Right lobe of liver (tissue), 6 donors: ENCODE data around the gene ODF4. TPM values are rescaled to one million over a fixed set of nuclear protein-coding genes. Genes with fewer than 3 reads are reported as not detected.

ENCODE experiments used
- ATAC-seq, 4 donors: fragments of 200-7000 bp; cut with Tn5 transposase; one replicate each; pipeline ENCODE4 v1.9.1; 2020; ENCODE audit warnings: mild to moderate bottlenecking in 4 of 4, moderate library complexity in 4 of 4
- DNase-seq, 3 donors: peaks; one replicate each; pipeline ENCODE4 v3.0.0-alpha.2; 2020
- H3K27ac ChIP-seq, 3 donors: fragments of 200-600 bp; one replicate each; pipeline ENCODE4 v1.8.0; 2022
- H3K27me3 ChIP-seq, 2 donors: fragments of 200-600 bp; one replicate each; pipeline ENCODE4 v1.8.0; 2022
- H3K36me3 ChIP-seq, 4 donors: fragments of 200-600 bp; sonication (generic) in 1 of 4; one replicate each; pipeline versions ENCODE4 v1.5.1 to v1.8.0; 2017 to 2022; ENCODE audit warnings: control low read depth in 1 of 4
- H3K4me1 ChIP-seq, 4 donors: fragments of 200-600 bp; sonication (generic) in 1 of 4; one replicate each; pipeline versions ENCODE4 v1.5.1 to v1.8.0; 2017 to 2022; ENCODE audit warnings: control low read depth in 1 of 4
- H3K4me3 ChIP-seq, 3 donors: fragments of 200-600 bp; one replicate each; pipeline ENCODE4 v1.8.0; 2022
- H3K9me3 ChIP-seq, 4 donors: fragments of 200-600 bp; sonication (generic) in 1 of 4; one replicate each; pipeline versions ENCODE4 v1.5.1 to v1.8.0; 2017 to 2022; ENCODE audit warnings: control low read depth in 1 of 4
- CTCF ChIP-seq, 4 donors: fragments of 200-600 bp in 3 of 4; fragments of 450-650 bp in 1 of 4; IDR thresholded peaks; one replicate each; pipeline versions ENCODE4 v1.5.1 to v1.8.0; 2016 to 2022; ENCODE audit warnings: antibody characterized with exemption in 4 of 4, mild to moderate bottlenecking in 2 of 4
- POLR2A ChIP-seq: fragments of 450-650 bp; IDR thresholded peaks from one replicate; pipeline ENCODE4 v1.6.1; 2017; ENCODE audit warnings: antibody characterized with exemption, mild to moderate bottlenecking
- WGBS: methylation state at CpG from one replicate; pipeline ENCODE4 v1.1.6; 2018; ENCODE audit warnings: low coverage, low lambda C conversion rate; ENCODE audit not compliant: insufficient coverage; ENCODE audit errors: missing lambda C conversion rate; 5-methylcytosine and 5-hydroxymethylcytosine counted together
- intact Hi-C, 2 donors: fragments of 100-400 bp; cut with DNase I; formaldehyde crosslinking; loops; one replicate each; pipeline versions ENCODE4 v1.11.2 to v1.14.1; 2022
- total RNA-seq, 6 experiments: library from RNA; depleted of rRNA in 2 of 6; stranded (reverse); fragments of >200 nt in 2 of 6; fragmentation: NEBNext Ultra II Directional in 3 of 6; extraction: Animal tissue kit (Norgen Biotek cat#: 25700) in 3 of 6; gene quantifications; one replicate each; pipeline versions ENCODE4 v1.1.0 to v1.2.4, GENCODE V29; 2016 to 2023
- donor health status: DM: no; HTN: yes; CAD: no.
- donor health status: DM: no; HTN: no; CAD: no.
- donor health status: DM: no; HTN: no; CAD: no.
- donor health status: DM: no; HTN: yes; CAD: no.
- donor health status: DM: no; HTN: yes; CAD: no.

The ODF4 gene
- total RNA-seq, 6 experiments from 2014 or later, result not detected

- no peaks in the 10 kb centered on the region for H3K9me3 ChIP-seq
- no peak for DNase-seq
- no peak for TF ChIP-seq POLR2A
- no peak for TF ChIP-seq CTCF (IDR thresholded peaks at IDR 0.05)
- ATAC-seq, result no peak
- no peaks in the 10 kb centered on the region for H3K36me3 ChIP-seq
- intact Hi-C loops, result no loop called here
- no peak overlapping the region for H3K4me3 ChIP-seq
- H3K27me3 ChIP-seq, result no peaks in the 10 kb centered on the region
- no peaks in the 10 kb centered on the region for H3K4me1 ChIP-seq
- WGBS, result 39% methylated on average over 7 of the region's 26 CpGs
- H3K27ac ChIP-seq, result no peak overlapping the region
Measured at GRCh38 chr17:8315764-8316217, 23.8 kb upstream of the ODF4 start.

- no peak overlapping the region for H3K27ac ChIP-seq
- ATAC-seq (no peak), DNase-seq (peak in 1 of 3 donors; percentile 29)
- H3K4me3 ChIP-seq, result no peak overlapping the region
- no peaks in the 10 kb centered on the region for H3K9me3 ChIP-seq
- intact Hi-C loops, result no loop called here
- no peaks in the 10 kb centered on the region for H3K27me3 ChIP-seq
- H3K4me1 ChIP-seq, result no peaks in the 10 kb centered on the region
- H3K36me3 ChIP-seq, result no peaks in the 10 kb centered on the region
- TF ChIP-seq POLR2A (no peak), CTCF (IDR thresholded peaks at IDR 0.05) (no peak)
- 91% methylated on average over 3 of the region's 24 CpGs for WGBS
Measured at GRCh38 chr17:8318010-8318935, 21.4 kb upstream of the ODF4 start.

- Histone ChIP-seq H3K4me3 (no peak overlapping the region), H3K4me1 (no peaks in the 10 kb centered on the region), H3K36me3 (no peaks in the 10 kb centered on the region), H3K9me3 (no peaks in the 10 kb centered on the region), H3K27ac (no peak overlapping the region), H3K27me3 (no peaks in the 10 kb centered on the region)
- 57% methylated on average over 2 of the region's 4 CpGs for WGBS
- intact Hi-C loops, result no loop called here
- DNase-seq (no peak), ATAC-seq (no peak)
- no peak for TF ChIP-seq POLR2A
- TF ChIP-seq CTCF (IDR thresholded peaks at IDR 0.05), result no peak
Measured at GRCh38 chr17:8320262-8320661, 19.4 kb upstream of the ODF4 start.

GRCh38 chr17:8320990-8321389 is 18.6 kb upstream of the ODF4 start:
- TF ChIP-seq POLR2A (no peak), CTCF (IDR thresholded peaks at IDR 0.05) (no peak)
- DNase-seq (no peak), ATAC-seq (no peak)
- 34% methylated on average over 2 of the region's 6 CpGs for WGBS
- H3K36me3 ChIP-seq, result no peaks in the 10 kb centered on the region
- no peaks in the 10 kb centered on the region for H3K4me1 ChIP-seq
- no peaks in the 10 kb centered on the region for H3K27me3 ChIP-seq
- no peak overlapping the region for H3K4me3 ChIP-seq
- intact Hi-C loops, result no loop called here
- H3K9me3 ChIP-seq, result no peaks in the 10 kb centered on the region
- no peak overlapping the region for H3K27ac ChIP-seq
